ENCODE data around the gene ACAP1. TPM values are rescaled to one million over a fixed set of nuclear protein-coding genes. Genes with fewer than 3 reads are reported as not detected.
A peak's percentile ranks its signal among the peaks of the same experiment; 100 is the strongest.

The ACAP1 gene
- total RNA-seq, 1 experiment from 2014 or later, result 8.8 TPM

DNA sequence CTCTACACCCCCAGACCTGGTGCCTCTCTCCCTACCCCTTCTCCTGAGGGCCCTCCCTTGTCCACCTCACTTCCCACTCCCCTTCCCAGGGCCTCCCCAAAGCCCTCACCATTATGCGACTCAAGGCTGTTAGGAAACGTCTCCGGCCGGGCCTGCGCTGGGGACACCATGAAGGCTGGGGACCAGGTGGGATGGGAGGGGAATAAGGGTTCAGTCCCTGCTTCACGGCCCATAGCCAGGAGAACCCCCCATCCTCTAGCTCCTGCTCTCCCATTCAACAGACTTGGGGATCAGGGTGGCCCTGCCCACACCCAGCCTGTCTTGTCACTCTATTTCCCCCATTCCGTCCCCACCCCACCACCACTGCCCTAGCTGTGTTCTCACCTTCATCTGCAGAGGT is 9.3 kb upstream of the ACAP1 start:
- TF ChIP-seq EZH2phosphoT487 (IDR thresholded peaks at IDR 0.05; ENCODE audit: borderline replicate concordance) (no peak), ELF1 (IDR thresholded peaks at IDR 0.05; ENCODE audit: borderline replicate concordance, low read depth) (no peak), POLR2AphosphoS5 (IDR thresholded peaks at IDR 0.05; ENCODE audit: low read depth, low read length) (no peak), YY1 (IDR thresholded peaks at IDR 0.05; ENCODE audit: extremely low read depth, insufficient replicate concordance, low read depth, low read length) (no peak)
- Histone ChIP-seq H2AFZ (ENCODE audit: low read depth, low read length, poor library complexity, severe bottlenecking) (no peak overlapping the region), H3K9ac (ENCODE audit: low read length) (no peak overlapping the region), H3K36me3 (ENCODE audit: control insufficient read depth in 1 of 2, insufficient read depth in 2 of 2, low read length in 2 of 2) (peaks cover 17 to 31% of the 10 kb centered on the region in 2 experiments; a peak in 3 of 4 replicates), H3K79me2 (ENCODE audit: insufficient read depth, low read length) (peaks cover 20% of the 10 kb centered on the region; the same call in 1 of the 2 replicates), H3K27ac (ENCODE audit: low read depth, low read length) (no peak overlapping the region), H3K4me1 (ENCODE audit: control insufficient read depth in 1 of 2, insufficient read depth in 2 of 2, low read length in 2 of 2) (peaks cover 3 to 29% of the 10 kb centered on the region in 2 experiments; a peak in 3 of 4 replicates), H3K4me2 (ENCODE audit: low read length) (no peak overlapping the region), H3K27me3 (ENCODE audit: insufficient read depth, low read length) (no peaks in the 10 kb centered on the region), H3K4me3 (replicated peaks in 1 of 2; ENCODE audit: low read depth in 1 of 2, low read length in 2 of 2) (no peak overlapping the region), H3K9me2 (ENCODE audit: insufficient read depth) (no peaks in the 10 kb centered on the region), H3K9me3 (ENCODE audit: control insufficient read depth in 1 of 2, insufficient read depth in 1 of 2, low read depth in 1 of 2, low read length in 2 of 2) (no peaks in the 10 kb centered on the region), H4K20me1 (ENCODE audit: insufficient read depth) (no peaks in the 10 kb centered on the region)
- intact Hi-C loops (cut with micrococcal nuclease), result no loop called here
- no TSS peak for BruUV-seq (replicated peaks)
- ATAC-seq (no peak), DNase-seq (ENCODE audit: low read depth, low spot score) (no peak)
- ChIA-PET RAD21 (ENCODE audit: low non-redundant PET in 1 of 2, low total read pairs in 2 of 2, uncharacterized antibody in 2 of 2, unreplicated experiment in 2 of 2) (no interaction called here), CTCF (no interaction called here), POLR2A (no interaction called here)

DNA sequence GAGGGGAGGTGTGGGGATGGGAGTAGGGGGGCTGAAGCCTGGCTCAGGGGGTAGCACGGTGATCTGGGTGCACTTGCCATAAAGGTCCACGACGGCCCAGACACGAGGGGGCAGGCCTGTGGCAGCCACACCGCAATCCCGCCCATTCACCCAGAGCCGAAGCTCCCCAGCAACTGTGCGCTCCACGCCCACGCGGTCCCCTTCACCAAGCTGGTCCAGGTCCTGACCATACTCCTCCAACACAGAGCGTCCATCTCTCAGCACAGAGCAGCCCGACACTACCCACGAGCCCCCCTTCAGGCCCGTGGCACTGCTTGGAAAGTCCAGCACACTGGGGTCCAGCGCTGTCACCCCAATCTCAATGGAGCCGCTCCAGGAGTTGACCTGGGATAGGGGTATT is 8.8 kb upstream of the ACAP1 start:
- H3K9ac ChIP-seq (ENCODE audit: low read length), result peak overlapping the region; percentile 93; the same call in 1 of the 2 replicates
- ChIA-PET CTCF (no interaction called here), POLR2A (no interaction called here), RAD21 (ENCODE audit: low non-redundant PET in 1 of 2, low total read pairs in 2 of 2, uncharacterized antibody in 2 of 2, unreplicated experiment in 2 of 2) (no interaction called here)
- no peak overlapping the region for H2AFZ ChIP-seq (ENCODE audit: low read depth, low read length, poor library complexity, severe bottlenecking)
- peaks cover 13 to 27% of the 10 kb centered on the region in 2 experiments; a peak in 3 of 4 replicates for H3K36me3 ChIP-seq (ENCODE audit: control insufficient read depth in 1 of 2, insufficient read depth in 2 of 2, low read length in 2 of 2)
- H3K4me1 ChIP-seq (ENCODE audit: control insufficient read depth in 1 of 2, insufficient read depth in 2 of 2, low read length in 2 of 2), result peaks cover 3 to 29% of the 10 kb centered on the region in 2 experiments; a peak in 3 of 4 replicates
- no peaks in the 10 kb centered on the region for H3K27me3 ChIP-seq (ENCODE audit: insufficient read depth, low read length)
- no peaks in the 10 kb centered on the region for H4K20me1 ChIP-seq (ENCODE audit: insufficient read depth)
- BruUV-seq (replicated peaks), result no TSS peak
- no peaks in the 10 kb centered on the region for H3K9me2 ChIP-seq (ENCODE audit: insufficient read depth)
- no peak overlapping the region for H3K27ac ChIP-seq (ENCODE audit: low read depth, low read length)
- no peak for ATAC-seq
- DNase-seq (ENCODE audit: low read depth, low spot score), result no peak
- H3K4me3 ChIP-seq (replicated peaks in 1 of 2; ENCODE audit: low read depth in 1 of 2, low read length in 2 of 2), result no peak overlapping the region
- H3K79me2 ChIP-seq (ENCODE audit: insufficient read depth, low read length), result peaks cover 20% of the 10 kb centered on the region; the same call in 1 of the 2 replicates
- intact Hi-C loops (cut with micrococcal nuclease), result no loop called here
- H3K4me2 ChIP-seq (ENCODE audit: low read length), result peak overlapping the region; percentile 77
- no peaks in the 10 kb centered on the region for H3K9me3 ChIP-seq (ENCODE audit: control insufficient read depth in 1 of 2, insufficient read depth in 1 of 2, low read depth in 1 of 2, low read length in 2 of 2)
- TF ChIP-seq ZNF274 (IDR thresholded peaks at IDR 0.05; ENCODE audit: low read depth, low read length) (no peak), POLR2AphosphoS5 (IDR thresholded peaks at IDR 0.05; ENCODE audit: low read depth, low read length) (no peak), ELF1 (IDR thresholded peaks at IDR 0.05; ENCODE audit: borderline replicate concordance, low read depth) (no peak), ZFX (IDR thresholded peaks at IDR 0.05) (no peak), RAD21 (IDR thresholded peaks at IDR 0.05; ENCODE audit: low read depth) (no peak), FOSL1 (IDR thresholded peaks at IDR 0.05; ENCODE audit: low read depth) (no peak), CBX3 (IDR thresholded peaks at IDR 0.05; ENCODE audit: low read depth) (no peak), CEBPB (IDR thresholded peaks at IDR 0.05; ENCODE audit: low read depth) (no peak), SP1 (IDR thresholded peaks at IDR 0.05; ENCODE audit: low read depth) (no peak), POLR2A (IDR thresholded peaks at IDR 0.05; ENCODE audit: borderline replicate concordance, extremely low read depth, insufficient read depth, insufficient read length) (no peak)
- TF ChIP-seq, protein P1, sequence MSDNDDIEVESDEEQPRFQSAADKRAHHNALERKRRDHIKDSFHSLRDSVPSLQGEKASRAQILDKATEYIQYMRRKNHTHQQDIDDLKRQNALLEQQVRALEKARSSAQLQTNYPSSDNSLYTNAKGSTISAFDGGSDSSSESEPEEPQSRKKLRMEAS (IDR thresholded peaks at IDR 0.05), result no peak
- TF ChIP-seq, protein P2, sequence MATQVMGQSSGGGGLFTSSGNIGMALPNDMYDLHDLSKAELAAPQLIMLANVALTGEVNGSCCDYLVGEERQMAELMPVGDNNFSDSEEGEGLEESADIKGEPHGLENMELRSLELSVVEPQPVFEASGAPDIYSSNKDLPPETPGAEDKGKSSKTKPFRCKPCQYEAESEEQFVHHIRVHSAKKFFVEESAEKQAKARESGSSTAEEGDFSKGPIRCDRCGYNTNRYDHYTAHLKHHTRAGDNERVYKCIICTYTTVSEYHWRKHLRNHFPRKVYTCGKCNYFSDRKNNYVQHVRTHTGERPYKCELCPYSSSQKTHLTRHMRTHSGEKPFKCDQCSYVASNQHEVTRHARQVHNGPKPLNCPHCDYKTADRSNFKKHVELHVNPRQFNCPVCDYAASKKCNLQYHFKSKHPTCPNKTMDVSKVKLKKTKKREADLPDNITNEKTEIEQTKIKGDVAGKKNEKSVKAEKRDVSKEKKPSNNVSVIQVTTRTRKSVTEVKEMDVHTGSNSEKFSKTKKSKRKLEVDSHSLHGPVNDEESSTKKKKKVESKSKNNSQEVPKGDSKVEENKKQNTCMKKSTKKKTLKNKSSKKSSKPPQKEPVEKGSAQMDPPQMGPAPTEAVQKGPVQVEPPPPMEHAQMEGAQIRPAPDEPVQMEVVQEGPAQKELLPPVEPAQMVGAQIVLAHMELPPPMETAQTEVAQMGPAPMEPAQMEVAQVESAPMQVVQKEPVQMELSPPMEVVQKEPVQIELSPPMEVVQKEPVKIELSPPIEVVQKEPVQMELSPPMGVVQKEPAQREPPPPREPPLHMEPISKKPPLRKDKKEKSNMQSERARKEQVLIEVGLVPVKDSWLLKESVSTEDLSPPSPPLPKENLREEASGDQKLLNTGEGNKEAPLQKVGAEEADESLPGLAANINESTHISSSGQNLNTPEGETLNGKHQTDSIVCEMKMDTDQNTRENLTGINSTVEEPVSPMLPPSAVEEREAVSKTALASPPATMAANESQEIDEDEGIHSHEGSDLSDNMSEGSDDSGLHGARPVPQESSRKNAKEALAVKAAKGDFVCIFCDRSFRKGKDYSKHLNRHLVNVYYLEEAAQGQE (IDR thresholded peaks at IDR 0.05; ENCODE audit: low read depth), result no peak
- TF ChIP-seq, protein P3, sequence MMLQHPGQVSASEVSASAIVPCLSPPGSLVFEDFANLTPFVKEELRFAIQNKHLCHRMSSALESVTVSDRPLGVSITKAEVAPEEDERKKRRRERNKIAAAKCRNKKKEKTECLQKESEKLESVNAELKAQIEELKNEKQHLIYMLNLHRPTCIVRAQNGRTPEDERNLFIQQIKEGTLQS (IDR thresholded peaks at IDR 0.05), result no peak
- TF ChIP-seq, protein P4, sequence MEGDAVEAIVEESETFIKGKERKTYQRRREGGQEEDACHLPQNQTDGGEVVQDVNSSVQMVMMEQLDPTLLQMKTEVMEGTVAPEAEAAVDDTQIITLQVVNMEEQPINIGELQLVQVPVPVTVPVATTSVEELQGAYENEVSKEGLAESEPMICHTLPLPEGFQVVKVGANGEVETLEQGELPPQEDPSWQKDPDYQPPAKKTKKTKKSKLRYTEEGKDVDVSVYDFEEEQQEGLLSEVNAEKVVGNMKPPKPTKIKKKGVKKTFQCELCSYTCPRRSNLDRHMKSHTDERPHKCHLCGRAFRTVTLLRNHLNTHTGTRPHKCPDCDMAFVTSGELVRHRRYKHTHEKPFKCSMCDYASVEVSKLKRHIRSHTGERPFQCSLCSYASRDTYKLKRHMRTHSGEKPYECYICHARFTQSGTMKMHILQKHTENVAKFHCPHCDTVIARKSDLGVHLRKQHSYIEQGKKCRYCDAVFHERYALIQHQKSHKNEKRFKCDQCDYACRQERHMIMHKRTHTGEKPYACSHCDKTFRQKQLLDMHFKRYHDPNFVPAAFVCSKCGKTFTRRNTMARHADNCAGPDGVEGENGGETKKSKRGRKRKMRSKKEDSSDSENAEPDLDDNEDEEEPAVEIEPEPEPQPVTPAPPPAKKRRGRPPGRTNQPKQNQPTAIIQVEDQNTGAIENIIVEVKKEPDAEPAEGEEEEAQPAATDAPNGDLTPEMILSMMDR (IDR thresholded peaks at IDR 0.05 in 2 of 3, conservative IDR thresholded peaks at IDR 0.05 in 1 of 3; ENCODE audit: borderline replicate concordance in 1 of 3, insufficient read depth in 1 of 3, low read depth in 2 of 3, low read length in 2 of 3), result no peak

All from HCT116 (cell line).